ENCODE results near the gene ECM1.

- no peak for TF ChIP-seq CTCF (IDR thresholded peaks at IDR 0.05)
- no peak for TF ChIP-seq POLR2A (IDR thresholded peaks at IDR 0.05; ENCODE audit: low read depth)
- TF ChIP-seq EP300 (IDR thresholded peaks at IDR 0.05), result no peak
Measured at GRCh38 chr1:150477320-150477719, 30.6 kb upstream of the ECM1 start.
